GM19099 (cell line): Measurements from ENCODE around the gene IVD.

Experiments
- POLR2A ChIP-seq: IDR thresholded peaks from 3 replicates; pipeline ENCODE4 v1.6.1; 2011; ENCODE audit warnings: low read depth; ENCODE audit not compliant: insufficient read length; ENCODE audit errors: extremely low read depth

IVD gene

GRCh38 chr15:40367686-40368611, 37.6 kb upstream of the IVD start:
- no peak for TF ChIP-seq POLR2A

- TF ChIP-seq POLR2A = no peak
These were observed 36.7 kb upstream of the IVD start for GRCh38 chr15:40368719-40369473.

GRCh38 chr15:40369474-40369869, 36.1 kb upstream of the IVD start:
- TF ChIP-seq POLR2A = no peak

- no peak for TF ChIP-seq POLR2A
These were observed 35.6 kb upstream of the IVD start for GRCh38 chr15:40369971-40370370.

- TF ChIP-seq POLR2A = no peak
These were observed 32.6 kb upstream of the IVD start for GRCh38 chr15:40372981-40373380.

- no peak for TF ChIP-seq POLR2A
These were observed 28.0 kb upstream of the IVD start for GRCh38 chr15:40377606-40378005.

GRCh38 chr15:40379374-40379773, 26.2 kb upstream of the IVD start:
- TF ChIP-seq POLR2A = no peak

- TF ChIP-seq POLR2A = no peak
These were observed 25.7 kb upstream of the IVD start for GRCh38 chr15:40379853-40380252.

- no peak for TF ChIP-seq POLR2A
These were observed 25.0 kb upstream of the IVD start for GRCh38 chr15:40380636-40381035.

GRCh38 chr15:40381818-40382529, 23.6 kb upstream of the IVD start:
- no peak for TF ChIP-seq POLR2A

- peak; percentile 62 for TF ChIP-seq POLR2A
These were observed 22.8 kb upstream of the IVD start, which contains the start of gene KNSTRN for GRCh38 chr15:40382580-40383456. KNSTRN (plus strand) TSS chr15:40382721; CDS start chr15:40382836, 115 bp downstream.

GRCh38 chr15:40386480-40386879, 19.1 kb upstream of the IVD start:
- no peak for TF ChIP-seq POLR2A

- no peak for TF ChIP-seq POLR2A
These were observed 16.4 kb upstream of the IVD start for GRCh38 chr15:40388941-40389823.
